ENCODE results near the gene SEMA6B.

The SEMA6B gene

DNA sequence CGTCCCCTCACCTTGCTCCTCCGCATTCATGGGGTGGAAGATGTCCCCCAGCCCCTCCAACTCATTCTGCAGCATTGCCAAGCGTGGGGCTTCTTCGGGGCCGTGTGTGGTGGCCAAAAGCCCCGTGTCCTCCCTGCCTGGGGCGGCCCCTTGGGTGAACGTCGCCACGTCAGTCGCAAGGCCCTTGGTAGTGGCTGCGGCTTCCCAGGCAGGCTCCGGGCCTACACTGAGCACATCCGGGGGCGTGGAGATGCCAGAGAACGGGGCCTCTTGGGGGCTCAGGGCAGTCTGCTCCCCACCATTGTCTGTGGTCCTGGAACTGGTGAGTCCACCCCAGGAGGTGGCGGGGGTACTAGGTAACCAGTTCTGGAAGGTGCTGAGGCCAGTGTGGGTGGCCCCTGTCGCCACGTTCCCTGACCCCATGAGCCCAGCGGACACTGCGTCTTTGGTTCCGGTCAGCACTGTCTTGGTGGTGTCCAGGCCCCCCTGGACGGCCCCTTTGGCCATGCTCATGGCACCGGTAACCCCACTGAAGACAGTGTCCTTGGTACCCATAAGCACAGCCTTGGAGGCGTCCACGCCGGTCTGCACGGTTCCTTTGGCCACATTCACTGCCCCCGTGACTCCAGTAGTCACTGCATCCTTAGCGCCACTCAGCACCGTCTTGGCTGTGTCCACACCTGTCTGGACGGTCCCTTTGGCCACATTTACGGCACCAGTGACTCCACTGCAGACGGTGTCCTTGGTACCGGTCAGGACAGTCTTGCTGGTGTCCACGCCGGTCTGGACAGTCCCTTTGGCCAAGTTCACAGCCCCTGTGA, 48.8 kb downstream of the SEMA6B start:
- DNase-seq (ENCODE audit: low read depth in 2 of 2, low spot score in 1 of 2): no peak

DNA sequence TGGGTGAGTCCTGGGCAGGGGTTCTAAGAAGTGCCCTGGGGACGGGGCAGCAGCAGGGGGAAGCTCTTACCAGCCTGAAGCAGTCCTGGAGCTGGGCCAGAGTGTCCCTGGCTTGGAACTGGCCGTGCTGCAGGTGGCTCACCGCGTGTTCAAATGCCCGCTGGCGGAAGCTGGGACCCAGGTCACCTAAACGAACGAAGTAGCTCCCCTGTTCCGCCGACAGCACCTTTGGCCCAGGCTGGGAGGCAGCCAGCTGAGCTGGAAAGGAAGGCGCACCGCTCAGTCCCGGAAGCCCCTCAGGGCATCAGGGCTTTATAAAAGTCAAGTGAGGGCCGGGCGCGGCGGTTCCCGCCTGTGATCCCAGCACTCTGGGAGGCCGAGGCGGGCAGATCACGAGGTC, 50.8 kb downstream of the SEMA6B start:
- DNase-seq (ENCODE audit: low read depth in 2 of 2, low spot score in 1 of 2): no peak

DNA sequence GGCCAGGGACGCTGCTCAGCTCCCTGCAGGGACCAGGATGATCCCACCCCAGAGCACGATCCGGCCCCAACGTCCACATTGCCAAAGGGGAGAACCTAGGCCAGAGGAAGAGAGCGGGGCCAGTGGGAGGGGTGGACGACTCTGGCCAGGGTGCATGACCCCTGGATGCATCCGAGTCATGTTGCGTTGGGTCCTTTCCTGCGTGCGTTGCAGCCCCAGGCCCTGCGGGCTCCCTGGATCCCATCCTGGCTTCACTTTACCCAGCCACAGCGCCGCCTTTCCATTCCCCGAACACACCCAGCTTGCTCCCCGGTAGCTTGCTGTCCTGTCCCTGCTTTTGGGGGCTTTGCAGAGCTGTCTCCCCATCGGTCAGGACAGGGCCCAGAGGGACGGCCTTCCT, 51.7 kb downstream of the SEMA6B start:
- no peak for DNase-seq (ENCODE audit: low read depth in 2 of 2, low spot score in 1 of 2)

DNA sequence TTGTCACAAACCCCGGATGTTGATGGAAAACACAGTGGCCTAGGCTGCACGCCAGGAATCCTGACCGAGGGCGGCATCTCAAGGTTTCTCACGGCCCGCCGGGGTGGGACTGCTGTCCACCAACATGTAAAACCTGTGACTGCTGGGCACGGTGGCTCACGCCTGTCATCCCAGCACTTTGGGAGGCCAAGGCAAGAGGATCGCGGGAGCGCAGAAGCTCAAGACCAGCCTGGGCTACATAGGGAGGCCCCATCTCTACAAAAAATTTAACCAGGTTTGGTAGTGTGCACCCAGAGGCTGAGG, 52.4 kb downstream of the SEMA6B start:
- no peak for DNase-seq (ENCODE audit: low read depth in 2 of 2, low spot score in 1 of 2)

DNA sequence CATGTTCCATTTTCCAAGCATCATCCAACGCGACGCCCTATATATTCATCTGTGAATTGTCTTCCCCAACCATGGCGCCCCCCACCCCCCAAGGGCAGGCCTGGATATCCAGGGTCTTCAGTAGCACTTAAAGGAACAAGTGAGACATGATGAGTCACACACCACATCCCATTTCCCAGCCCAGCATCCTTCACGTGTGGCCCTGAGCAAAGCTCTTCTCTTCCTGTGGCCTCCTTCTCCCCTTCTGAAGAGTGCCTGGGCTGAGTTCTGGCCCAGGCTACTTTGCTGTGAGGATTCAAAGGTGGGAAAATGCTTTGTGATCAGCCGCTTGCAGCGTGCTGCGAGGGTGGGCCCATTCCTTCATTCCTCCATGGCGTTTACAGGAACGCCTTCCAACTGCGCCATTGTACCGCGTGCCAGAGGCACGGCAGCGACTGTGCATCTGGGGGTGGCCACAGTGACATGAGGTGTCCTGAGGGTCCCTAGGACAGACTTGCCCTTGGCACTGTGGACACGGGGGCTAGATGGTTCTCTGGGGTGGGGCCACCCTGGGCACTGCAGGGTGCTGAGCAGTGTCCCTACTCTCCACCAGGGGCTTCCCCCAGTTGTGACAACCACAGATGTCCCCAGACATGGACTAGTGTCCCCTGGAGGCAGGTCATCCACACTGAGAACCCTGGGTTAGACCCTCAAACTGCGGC, 52.9 kb downstream of the SEMA6B start:
- no peak for DNase-seq (ENCODE audit: low read depth in 2 of 2, low spot score in 1 of 2)

DNA sequence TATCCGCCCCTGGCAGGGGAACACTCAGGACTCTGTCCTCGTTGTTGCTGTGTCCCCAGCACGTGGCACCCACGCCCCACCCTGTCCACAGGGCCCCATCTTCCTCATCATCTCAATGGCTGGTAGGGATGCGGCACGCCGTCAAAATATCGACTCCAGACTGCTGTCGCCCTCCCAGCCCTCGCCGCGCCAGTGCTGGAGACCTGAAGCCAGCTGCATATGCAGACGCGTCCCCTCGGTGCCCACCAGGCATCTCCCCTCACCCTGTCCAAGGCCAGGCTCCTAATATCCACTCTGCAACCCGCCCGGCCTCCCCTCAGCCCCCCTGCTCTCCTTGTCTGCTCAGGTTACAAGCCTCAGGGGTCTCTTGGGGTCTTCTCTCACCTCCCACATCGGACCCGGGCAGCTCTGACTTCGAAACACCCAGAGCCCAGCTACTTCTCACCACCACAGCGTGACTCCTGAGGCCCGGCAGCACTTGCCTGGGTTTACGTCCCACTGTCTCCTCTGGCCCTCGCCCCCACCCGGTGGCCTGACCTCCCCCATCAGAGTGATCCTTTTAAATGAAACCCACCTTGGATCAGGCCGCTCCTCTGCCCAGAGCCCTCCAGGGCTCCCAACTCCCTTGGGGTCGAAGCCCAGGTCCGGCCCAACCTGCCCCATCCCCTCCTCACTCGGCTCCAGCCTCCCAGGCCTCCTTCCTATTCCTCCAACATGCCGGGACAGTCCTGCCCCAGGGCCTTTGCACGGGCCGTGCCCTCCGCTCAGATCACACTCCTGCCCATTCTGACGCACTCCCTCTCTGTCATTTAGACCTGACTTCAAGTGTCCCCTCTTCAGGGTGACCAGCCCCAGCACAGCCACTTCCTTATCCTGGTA, 53.7 kb downstream of the SEMA6B start:
- DNase-seq (ENCODE audit: low read depth in 2 of 2, low spot score in 1 of 2): no peak

DNA sequence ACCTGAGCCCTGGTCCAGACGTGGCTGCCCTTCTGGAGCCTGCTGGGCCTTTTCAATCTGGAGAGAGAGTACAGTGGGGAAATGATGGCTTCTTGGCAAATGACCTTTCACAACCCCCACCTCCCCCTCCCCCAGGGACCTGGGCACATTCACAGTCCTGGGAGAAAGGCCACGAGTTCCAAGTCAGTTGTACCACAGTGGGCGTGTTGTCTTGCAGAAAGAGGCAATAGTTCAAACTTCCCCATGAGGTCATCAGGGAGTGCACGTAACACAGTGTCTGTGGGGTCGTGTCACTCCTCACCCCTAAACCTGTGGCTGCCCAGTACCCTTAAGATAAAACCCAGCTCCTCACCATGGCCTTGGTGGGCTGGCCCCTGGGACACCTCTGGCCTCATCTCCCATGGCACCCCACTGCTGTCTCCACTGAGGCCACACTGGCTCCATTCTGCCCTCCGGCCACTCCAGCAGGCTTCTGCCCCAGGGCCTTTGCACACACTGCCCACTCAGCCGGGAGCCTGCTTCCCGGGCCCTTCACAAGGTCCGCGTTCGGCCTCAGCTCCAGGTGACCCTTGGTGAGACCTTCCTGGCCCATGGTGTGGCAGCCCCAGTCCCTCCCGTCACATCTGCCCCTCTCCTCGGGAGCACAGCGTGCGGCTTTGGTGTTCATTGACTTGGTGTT, 54.5 kb downstream of the SEMA6B start:
- no peak for DNase-seq (ENCODE audit: low read depth in 2 of 2, low spot score in 1 of 2)

DNA sequence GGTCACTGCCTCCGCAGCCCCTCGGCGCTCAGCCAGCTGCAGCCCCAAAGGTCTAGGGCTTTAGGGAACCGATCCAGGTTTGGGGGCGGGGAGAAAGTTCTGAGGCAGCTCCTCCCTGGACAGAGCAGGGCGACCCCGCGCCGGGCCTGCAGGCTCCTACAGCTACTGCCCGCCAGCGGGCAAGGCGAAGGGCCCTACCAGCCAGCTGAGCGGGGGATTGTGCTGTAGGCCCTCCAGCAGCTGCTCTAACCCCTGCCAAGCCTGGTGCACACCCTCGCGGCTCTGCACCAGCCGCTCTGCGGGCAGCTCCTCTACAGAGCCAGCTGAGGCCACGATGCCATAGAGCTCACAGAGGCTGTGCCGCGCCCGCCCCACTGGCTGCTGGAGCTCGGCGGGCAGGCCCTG, 55.2 kb downstream of the SEMA6B start:
- no peak for DNase-seq (ENCODE audit: low read depth in 2 of 2, low spot score in 1 of 2)

DNA sequence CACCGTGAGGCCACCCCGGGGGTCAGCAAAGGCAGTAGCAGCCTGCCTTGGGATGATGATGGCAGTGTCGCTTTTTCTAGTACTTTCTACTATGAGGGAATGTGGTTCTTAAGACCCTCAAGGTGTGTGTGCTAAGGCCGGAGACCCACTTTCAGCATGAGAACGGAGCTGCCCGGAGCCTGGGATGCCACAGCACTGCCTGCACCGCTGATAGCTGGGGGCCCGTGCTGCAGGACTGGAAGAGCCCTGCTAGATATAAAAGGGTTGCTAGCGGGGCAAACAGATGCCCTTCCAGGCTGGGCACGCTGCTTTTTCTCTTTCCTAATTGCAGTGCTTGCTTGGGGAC, 55.7 kb downstream of the SEMA6B start:
- no peak for DNase-seq (ENCODE audit: low read depth in 2 of 2, low spot score in 1 of 2)

DNA sequence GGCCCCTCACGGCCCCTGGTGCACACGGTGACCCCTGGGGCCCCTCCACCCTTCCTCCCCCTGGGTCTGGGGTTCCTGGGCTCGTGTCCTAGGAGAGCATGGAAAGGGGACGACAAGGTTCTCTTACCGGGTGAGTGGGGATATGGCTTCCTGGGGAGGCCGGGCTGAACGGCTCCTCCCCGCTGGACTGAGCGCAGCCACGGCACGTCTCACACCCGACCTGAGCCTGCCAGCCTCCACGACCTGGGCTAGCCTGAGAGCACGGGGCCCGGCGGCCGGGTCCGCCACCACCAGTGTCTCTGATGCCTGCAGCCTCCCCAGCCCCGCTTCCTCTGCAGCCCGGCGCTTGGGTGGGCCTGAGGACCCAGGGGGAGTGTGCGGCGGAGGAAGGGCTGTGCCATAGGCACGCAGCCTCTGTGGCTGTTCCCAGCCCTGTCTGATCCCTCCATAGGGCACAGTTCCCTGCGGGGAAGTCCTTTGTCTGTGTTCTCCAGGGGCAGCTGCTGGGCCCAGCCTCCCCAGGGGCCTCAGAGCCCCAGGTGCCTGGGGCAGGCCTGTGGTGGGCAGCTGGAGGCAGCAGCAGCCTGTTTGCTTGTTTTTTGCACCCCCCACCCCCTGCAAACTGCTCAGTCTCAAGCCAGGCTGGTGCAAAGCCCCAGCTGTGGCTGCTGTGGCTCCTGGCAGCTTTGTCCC, 56.2 kb downstream of the SEMA6B start:
- no peak for DNase-seq (ENCODE audit: low read depth in 2 of 2, low spot score in 1 of 2)

DNA sequence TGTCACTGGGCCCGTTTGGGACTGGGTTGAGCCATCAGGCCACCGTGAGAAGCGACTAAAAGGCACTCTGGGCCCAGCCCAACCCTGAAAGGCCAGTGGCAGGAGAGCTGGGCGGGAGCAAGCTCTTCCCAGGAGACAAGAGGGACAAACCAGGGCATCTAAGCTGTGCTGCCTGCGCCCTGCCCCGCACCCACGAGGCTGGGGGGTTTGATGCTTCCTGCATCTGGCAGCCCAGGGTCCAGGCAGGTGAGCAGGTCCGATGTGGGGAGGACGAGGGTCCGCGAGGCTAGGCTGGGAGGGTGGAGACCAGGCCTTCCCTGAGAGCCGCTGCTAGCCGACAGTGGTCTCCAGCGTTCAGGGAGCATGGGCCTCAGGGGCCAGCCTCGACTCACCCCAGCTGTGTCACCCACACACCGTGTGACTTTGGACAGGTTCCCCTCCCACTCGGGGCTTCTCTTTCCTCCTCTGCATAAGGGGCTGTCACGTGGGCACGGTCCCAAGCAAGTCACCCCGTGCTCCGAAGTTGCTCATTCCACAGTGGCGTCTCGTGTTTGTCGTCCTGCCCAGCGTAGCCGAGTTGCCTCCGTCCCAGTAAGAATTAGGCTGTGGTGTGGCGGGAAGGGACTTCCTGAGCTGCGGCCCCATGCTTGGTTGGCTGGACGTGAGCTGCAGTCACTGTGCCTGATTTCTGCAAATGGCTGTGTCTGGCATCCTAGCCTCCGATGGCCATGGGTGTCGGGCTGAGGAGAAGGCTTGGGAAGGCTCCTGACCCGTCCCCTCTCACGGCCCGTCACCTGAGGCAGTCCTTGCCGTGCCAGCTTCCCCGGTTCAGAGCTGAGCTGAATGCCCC, 57.0 kb downstream of the SEMA6B start:
- no peak for DNase-seq (ENCODE audit: low read depth in 2 of 2, low spot score in 1 of 2)

DNA sequence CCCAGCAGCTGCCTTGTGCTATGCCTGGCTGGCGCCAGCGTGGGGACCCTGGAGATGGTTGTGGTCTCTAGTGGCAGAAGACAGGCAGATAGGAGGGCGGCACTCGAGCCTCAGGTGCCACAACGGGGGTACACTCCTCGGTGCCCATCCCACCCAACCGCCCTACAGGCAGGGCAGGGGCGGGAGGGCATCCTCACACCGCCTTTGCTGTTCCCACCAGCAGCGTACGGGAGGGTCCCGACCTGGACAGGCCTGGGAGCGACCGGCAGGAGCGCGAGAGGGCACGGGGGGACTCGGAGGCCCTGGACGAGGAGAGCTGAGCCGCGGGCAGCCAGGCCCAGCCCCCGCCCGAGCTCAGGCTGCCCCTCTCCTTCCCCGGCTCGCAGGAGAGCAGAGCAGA, 57.8 kb downstream of the SEMA6B start:
- DNase-seq (ENCODE audit: low read depth in 2 of 2, low spot score in 1 of 2): no peak

DNA sequence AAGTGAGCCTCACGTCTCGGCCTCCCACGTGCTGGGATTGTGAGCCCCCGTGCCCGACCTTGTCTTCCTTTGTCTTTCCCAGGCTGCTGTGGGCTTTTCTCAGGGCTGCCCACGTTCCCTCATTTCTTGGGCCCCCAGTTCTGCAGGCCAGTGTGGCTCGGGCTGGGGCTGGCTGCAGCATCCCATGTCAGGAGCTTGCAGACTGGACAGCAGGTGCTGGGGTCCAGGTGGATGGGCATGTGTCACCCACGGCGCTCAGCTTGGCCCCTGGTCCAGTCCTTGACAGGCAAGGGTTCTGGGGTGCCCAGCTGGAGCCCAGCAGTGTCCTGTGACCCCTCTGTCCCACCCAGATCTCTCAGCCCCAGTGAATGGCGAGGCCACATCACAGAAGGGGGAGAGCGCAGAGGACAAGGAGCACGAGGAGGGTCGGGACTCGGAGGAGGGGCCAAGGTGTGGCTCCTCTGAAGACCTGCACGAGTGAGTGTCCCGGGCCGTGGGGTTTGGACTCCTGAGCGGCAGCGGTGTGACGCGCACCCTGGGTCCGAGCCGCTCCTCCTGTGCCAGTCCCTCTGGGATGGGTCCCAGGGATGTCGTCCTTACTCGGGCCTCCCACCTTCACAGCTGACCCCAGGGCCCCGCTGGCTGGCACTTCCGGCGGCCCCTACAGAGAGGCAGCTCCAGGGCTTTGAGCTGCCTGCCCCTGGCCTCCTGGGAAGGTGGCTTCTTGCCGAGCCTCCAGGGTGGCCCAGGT, 58.5 kb downstream of the SEMA6B start:
- no peak for DNase-seq (ENCODE audit: low read depth in 2 of 2, low spot score in 1 of 2)

DNA sequence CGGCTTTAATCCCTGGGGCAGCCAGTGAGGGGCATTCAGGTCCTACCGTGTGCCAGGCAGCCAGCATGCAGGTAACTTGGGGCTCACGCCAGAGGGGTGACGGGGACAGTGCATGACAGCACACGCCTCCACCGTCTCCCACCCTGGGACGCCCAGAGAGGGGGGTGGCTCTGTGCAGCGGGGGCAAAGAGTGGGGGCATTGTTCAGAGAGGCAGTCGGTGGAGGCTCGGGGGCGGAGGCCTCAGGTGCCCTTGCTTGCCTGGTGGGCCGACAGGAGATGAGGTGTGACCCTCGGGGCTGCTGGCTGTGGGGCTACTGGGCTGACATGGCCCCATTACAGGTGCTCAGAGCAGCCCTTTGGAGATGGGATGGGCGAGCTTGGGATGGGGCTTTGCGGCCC, 59.6 kb downstream of the SEMA6B start:
- DNase-seq (ENCODE audit: low read depth in 2 of 2, low spot score in 1 of 2): no peak

DNA sequence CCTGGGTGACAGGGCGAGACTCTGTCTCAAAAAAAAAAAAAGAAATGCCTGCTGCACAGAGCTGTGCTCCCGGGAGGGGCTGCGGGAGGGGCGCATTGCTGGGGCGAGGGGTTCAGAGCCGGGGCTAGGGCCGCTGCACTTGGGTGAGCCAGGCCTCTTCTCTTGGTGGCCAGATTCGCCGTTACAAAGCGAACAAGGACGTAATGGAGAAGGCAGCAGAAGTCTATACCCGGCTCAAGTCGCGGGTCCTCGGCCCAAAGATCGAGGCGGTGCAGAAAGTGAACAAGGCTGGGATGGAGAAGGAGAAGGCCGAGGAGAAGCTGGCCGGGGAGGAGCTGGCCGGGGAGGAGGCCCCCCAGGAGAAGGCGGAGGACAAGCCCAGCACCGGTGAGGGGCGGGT, 60.2 kb downstream of the SEMA6B start:
- DNase-seq (ENCODE audit: low read depth in 2 of 2, low spot score in 1 of 2): no peak

DNA sequence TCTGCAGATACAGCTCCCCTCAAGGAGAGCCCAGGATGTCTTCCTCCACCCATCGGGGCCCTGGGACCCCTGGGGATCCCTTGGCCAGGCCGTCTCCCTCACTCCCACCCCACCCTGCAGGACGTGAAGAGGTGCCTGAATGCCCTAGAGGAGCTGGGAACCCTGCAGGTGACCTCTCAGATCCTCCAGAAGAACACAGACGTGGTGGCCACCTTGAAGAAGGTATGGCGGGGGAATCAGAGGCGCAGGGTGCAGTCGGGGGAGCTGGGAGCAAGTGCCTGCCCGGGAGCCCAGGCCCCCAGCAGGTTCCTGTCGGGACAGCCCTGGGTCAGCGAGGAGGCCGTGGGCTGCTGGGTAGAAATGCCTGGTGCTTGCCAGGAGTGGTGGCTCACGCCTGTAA, 60.8 kb downstream of the SEMA6B start:
- DNase-seq (ENCODE audit: low read depth in 2 of 2, low spot score in 1 of 2): no peak

DNA sequence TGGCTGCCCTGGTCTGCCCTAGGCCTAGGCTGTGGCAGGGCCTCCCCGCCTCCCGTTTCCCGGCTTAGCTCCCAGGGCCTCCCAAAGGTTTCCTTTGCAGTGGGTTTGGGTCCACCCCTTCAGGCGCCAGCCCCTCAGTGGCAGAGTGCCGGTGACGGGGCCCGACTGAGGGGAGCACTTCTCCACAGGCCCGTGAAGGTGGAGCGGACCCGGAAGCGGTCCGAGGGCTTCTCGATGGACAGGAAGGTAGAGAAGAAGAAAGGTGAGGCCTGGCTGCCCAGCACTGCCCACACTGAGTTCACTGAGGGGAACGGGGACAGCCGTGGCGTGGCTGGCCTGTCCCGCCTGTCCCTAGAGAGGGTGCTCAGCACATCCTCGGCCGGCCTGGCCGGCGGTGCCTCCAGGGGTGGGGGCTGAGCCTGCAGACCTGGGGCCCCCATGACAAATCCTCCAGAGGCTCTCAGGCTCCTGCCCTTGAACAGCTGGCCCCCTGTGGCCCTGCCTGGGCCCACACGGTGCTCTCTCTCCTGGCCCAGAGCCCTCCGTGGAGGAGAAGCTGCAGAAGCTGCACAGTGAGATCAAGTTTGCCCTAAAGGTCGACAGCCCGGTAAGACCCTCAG, 61.6 kb downstream of the SEMA6B start:
- no peak for DNase-seq (ENCODE audit: low read depth in 2 of 2, low spot score in 1 of 2)

DNA sequence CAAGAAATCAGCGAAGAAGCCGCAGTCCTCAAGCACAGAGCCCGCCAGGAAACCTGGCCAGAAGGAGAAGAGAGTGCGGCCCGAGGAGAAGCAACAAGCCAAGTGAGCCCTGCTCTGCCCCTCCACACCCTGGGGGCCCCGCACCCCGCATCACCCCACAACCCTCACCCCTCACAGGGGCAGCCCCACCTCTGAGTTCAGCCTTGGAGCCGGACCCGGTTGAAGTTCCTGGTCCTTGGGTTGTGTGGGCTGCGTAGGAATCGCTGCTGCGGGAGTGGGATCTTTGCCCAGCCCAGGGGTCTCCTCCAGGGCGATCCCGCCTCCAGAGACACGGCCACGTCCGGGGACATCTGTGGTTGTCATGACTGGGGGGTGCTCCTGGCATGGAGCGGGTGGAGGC, 63.2 kb downstream of the SEMA6B start:
- no peak for DNase-seq (ENCODE audit: low read depth in 2 of 2, low spot score in 1 of 2)

DNA sequence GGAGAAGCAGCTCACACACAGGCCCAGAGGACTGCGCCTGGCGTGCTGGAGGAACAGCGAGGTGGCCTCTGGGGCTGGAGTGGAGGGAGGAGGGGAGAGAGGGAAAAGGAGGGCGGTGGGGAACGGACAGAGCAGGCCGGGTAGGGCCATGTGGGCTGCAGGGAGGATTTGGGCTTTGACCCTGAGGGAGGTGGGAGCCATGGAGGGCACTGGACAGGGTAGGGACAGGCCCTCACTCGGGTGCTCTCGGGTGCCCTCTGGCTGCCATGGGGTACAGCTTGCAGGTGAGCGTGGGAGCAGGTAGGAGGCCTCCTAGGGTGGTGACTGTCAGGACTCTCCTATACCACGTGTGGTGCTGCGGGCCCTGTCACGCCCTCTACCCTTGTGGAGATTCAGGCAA, 64.0 kb downstream of the SEMA6B start:
- no peak for DNase-seq (ENCODE audit: low read depth in 2 of 2, low spot score in 1 of 2)
